GM20000 (cell line): ENCODE results near the gene TBC1D5.

Experiments used
- DNase-seq: peaks from one replicate; pipeline ENCODE4 v3.0.0; 2012; ENCODE audit warnings: low spot score
- CTCF ChIP-seq: IDR thresholded peaks from 2 replicates; pipeline ENCODE4 v1.5.1; 2012; ENCODE audit warnings: mild to moderate bottlenecking, control low read depth; ENCODE audit errors: extremely low read depth, missing control alignments

Gene TBC1D5

GRCh38 chr3:17339132-17339575, 403.3 kb downstream of the TBC1D5 start:
- DNase-seq, result no peak
- no peak for TF ChIP-seq CTCF

- no peak for TF ChIP-seq CTCF
- DNase-seq, result no peak
Measured at GRCh38 chr3:17336291-17336690, 406.1 kb downstream of the TBC1D5 start.

GRCh38 chr3:17333893-17334292, 408.5 kb downstream of the TBC1D5 start:
- no peak for DNase-seq
- TF ChIP-seq CTCF, result no peak

- no peak for TF ChIP-seq CTCF
- DNase-seq, result no peak
Measured at GRCh38 chr3:17333446-17333845, 409.0 kb downstream of the TBC1D5 start.

GRCh38 chr3:17330660-17331059, 411.8 kb downstream of the TBC1D5 start:
- TF ChIP-seq CTCF, result no peak
- DNase-seq, result no peak

- DNase-seq, result no peak
- TF ChIP-seq CTCF, result no peak
Measured at GRCh38 chr3:17329927-17330326, 412.5 kb downstream of the TBC1D5 start.

- peak; percentile 15 for DNase-seq
- TF ChIP-seq CTCF, result no peak
Measured at GRCh38 chr3:17322106-17322793, 420.2 kb downstream of the TBC1D5 start.
